Measurements from ENCODE around the gene CELA3A.

DNA sequence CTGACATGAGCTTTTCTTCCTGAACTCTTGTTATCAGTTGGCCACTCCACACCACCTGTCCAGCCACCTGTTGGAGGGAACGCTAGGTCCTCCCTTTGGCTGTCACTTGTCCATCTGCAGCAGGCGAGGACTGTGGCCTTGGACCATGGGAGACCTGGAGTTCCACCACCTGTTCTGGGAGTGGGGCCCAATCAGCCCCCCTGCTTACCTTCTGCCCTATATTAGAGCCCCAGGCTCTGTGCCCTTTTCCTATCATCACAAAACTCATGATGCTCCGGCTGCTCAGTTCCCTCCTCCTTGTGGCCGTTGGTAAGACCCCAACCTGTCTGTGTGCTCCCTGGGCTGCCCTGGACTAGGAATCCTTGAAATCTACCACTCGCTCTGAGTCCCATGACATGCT lies at the start of gene CELA3A:
- TF ChIP-seq, protein P1, sequence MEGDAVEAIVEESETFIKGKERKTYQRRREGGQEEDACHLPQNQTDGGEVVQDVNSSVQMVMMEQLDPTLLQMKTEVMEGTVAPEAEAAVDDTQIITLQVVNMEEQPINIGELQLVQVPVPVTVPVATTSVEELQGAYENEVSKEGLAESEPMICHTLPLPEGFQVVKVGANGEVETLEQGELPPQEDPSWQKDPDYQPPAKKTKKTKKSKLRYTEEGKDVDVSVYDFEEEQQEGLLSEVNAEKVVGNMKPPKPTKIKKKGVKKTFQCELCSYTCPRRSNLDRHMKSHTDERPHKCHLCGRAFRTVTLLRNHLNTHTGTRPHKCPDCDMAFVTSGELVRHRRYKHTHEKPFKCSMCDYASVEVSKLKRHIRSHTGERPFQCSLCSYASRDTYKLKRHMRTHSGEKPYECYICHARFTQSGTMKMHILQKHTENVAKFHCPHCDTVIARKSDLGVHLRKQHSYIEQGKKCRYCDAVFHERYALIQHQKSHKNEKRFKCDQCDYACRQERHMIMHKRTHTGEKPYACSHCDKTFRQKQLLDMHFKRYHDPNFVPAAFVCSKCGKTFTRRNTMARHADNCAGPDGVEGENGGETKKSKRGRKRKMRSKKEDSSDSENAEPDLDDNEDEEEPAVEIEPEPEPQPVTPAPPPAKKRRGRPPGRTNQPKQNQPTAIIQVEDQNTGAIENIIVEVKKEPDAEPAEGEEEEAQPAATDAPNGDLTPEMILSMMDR (IDR thresholded peaks at IDR 0.05): no peak
- TF ChIP-seq POLR2A (IDR thresholded peaks at IDR 0.05): no peak
